HEK293T (cell line): ENCODE data around the gene CYB5R2.

Experiments used
- BHLHE40 ChIP-seq: fragments of 450-650 bp; IDR thresholded peaks from 2 replicates; pipeline ENCODE4 v1.6.1; 2016; ENCODE audit warnings: mild to moderate bottlenecking, moderate library complexity, borderline replicate concordance
- CTBP1 ChIP-seq: fragments of 450-650 bp; IDR thresholded peaks from 2 replicates; pipeline ENCODE4 v1.6.1; 2016; ENCODE audit warnings: borderline replicate concordance
- FOXK2 ChIP-seq: fragments of 450-650 bp; IDR thresholded peaks from 2 replicates; pipeline ENCODE4 v1.6.1; 2016; ENCODE audit warnings: mild to moderate bottlenecking
- FOXM1 ChIP-seq: fragments of 450-650 bp; IDR thresholded peaks from 2 replicates; pipeline ENCODE4 v1.6.1; 2017; ENCODE audit warnings: mild to moderate bottlenecking, borderline replicate concordance
- NFRKB ChIP-seq: fragments of 450-650 bp; IDR thresholded peaks from 2 replicates; pipeline ENCODE4 v1.6.1; 2016; ENCODE audit warnings: mild to moderate bottlenecking, moderate library complexity
- SUZ12 ChIP-seq: fragments of 450-650 bp; IDR thresholded peaks from 2 replicates; pipeline ENCODE4 v1.6.1; 2016; ENCODE audit warnings: mild to moderate bottlenecking
- TF ChIP-seq, protein P1 (sequence below): fragments of 450-650 bp; IDR thresholded peaks from 2 replicates; pipeline ENCODE4 v1.6.1; 2016

DNA sequence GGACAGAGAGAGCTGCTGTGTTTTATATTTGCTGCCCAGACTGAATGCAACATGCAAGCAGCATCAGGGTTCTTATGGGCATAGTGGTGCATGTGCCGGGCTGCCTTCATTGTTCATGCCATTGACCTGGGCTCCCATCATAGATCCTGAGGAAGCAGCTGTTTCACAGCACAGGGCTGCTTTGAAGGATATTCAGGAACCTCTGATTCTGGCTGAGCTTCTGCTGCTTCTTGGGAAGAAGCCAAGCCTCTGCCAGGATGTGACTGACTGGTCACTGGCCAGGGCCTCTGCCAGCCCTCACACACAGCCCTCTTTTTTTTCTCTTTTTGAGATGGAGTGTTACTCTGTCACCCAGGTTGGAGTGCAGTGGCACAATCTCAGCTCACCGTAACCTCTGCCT is 43.3 kb downstream of the CYB5R2 start:
- TF ChIP-seq NFRKB (no peak), BHLHE40 (no peak), CTBP1 (no peak), SUZ12 (no peak), FOXK2 (no peak), FOXM1 (no peak)
- TF ChIP-seq, protein P1, sequence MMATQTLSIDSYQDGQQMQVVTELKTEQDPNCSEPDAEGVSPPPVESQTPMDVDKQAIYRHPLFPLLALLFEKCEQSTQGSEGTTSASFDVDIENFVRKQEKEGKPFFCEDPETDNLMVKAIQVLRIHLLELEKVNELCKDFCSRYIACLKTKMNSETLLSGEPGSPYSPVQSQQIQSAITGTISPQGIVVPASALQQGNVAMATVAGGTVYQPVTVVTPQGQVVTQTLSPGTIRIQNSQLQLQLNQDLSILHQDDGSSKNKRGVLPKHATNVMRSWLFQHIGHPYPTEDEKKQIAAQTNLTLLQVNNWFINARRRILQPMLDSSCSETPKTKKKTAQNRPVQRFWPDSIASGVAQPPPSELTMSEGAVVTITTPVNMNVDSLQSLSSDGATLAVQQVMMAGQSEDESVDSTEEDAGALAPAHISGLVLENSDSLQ: no peak
